HTR-8/SVneo (cell line): ENCODE measurements around the gene SKIDA1.
"Not testable (repeated sequence)": the region's sequence is repeated elsewhere in the genome, so short reads cannot be mapped to it uniquely, and the experiment has no call there.

Experiments used
- DNase-seq: peaks from one replicate; pipeline ENCODE4 v3.0.0; 2011; ENCODE audit warnings: low spot score, mixed read lengths; ENCODE audit not compliant: insufficient read length
- FAIRE-seq: peaks from 2 replicates; lab custom pipeline; 2011; peaks lifted over from hg19 to GRCh38; lab: Jason Lieb, UNC

Gene SKIDA1

GRCh38 chr10:21525367-21526187, at the start of gene SKIDA1:
SKIDA1 (minus strand) TSS chr10:21525682; CDS start chr10:21517822, 7,860 bp downstream.
- DNase-seq (peak; percentile 65), FAIRE-seq (peak; percentile 77)

GRCh38 chr10:21574514-21574913, 49.0 kb upstream of the SKIDA1 start:
- FAIRE-seq, DNase-seq: not testable (repeated sequence)

DNA sequence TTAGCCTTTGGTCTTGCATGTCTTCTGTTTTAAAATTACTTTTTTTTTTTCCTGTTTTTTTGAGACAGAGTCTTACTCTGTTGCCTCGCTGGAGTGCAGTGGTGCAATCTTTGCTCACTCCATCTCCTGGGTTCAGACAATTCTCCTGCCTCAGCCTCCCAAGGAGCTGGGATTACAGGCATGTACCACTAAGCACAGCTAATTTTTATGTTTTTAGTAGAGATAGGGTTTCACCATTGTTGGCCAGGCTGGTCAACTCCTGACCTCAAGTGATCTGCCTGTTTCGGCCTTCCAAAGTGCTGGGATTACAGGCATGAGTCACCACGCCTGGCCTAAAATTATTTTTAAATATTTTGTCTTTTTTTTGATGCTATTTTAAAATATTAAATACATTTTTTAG, 47.1 kb upstream of the SKIDA1 start:
- FAIRE-seq (no peak), DNase-seq (no peak)

GRCh38 chr10:21570761-21571521, 45.5 kb upstream of the SKIDA1 start:
- FAIRE-seq (no peak), DNase-seq (no peak)

DNA sequence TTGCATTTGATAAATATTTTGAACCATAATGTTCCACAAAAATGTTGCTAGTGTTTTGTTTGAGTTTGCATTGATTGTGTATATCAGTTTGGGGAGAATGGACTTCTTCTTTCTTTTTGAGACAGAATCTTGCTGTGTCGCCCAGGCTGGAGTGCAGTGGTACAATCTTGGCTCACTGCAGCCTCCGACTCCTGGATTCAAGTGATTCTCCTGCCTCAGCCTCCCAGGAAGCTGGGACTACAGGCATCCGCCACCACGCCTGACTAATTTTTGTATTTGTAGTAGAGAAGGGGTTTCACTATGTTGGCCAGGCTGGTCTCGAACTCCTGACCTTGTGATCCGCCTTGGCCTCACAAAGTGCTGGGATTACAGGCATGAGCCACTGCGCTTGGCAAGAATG, 33.5 kb upstream of the SKIDA1 start:
- not testable (repeated sequence) for DNase-seq, FAIRE-seq

DNA sequence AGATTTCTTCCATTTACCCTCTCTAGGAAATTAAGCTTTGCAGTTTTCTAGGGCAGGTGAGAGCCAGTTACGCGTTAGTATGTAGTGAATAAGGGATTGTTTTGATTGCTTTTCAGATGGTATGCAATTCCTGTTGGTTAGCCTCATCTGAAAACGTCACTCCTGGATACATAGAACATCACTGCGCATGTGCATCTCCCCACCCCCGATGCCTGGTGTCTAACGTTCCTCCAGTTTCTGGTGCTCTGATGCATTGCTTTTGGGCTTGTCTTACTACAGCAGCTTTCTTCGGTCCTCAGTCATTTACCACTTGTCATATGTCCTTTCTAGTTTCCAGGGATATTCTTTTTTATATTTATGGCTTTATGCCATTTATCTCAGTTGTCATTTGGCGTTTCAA, 31.0 kb upstream of the SKIDA1 start:
- DNase-seq (no peak), FAIRE-seq (no peak)

DNA sequence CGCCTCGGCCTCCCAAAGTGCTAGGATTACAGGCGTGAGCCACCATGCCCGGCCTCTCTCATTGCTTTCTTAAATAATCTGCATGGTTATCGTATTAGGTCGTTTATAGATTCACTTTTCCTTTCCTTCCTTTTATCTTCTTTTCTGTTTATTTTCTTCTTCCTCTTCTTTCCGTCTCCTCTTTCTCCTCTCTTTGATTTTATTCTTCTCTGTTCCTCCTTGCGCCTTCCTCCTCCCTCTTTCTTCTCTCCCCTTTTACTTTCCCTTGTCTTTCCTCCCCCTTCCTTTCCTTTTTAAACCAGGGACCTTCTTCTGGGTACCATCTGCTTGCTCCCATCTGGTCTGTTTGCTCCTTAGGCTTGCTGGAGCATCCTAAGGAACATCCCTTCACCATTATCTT, 27.2 kb upstream of the SKIDA1 start:
- DNase-seq (no peak), FAIRE-seq (no peak)

DNA sequence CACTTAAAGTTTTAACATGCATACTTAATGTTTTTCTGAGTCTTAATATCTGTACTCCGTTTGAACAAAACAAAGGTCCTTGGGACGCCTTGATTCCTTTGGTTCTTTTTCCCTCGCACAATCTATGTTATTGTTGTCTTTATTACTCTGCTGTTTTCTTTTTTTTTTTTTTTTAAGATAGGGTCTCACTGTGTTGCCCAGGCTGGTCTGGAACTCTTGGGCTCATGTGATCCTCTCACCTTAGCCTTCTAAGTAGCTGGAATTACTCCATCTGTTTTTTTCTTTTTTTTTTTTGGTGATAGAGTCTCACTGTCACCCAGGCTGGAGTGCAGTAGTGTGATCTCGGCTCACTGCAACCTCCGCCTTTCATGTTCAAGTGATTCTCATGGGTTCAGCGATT, 21.8 kb upstream of the SKIDA1 start:
- DNase-seq (no peak), FAIRE-seq (no peak)

GRCh38 chr10:21540701-21541100, 15.2 kb upstream of the SKIDA1 start:
- DNase-seq, FAIRE-seq: not testable (repeated sequence)

- DNase-seq (no peak), FAIRE-seq (no peak)
These were observed 11.4 kb upstream of the SKIDA1 start for GRCh38 chr10:21536874-21537273.

DNA sequence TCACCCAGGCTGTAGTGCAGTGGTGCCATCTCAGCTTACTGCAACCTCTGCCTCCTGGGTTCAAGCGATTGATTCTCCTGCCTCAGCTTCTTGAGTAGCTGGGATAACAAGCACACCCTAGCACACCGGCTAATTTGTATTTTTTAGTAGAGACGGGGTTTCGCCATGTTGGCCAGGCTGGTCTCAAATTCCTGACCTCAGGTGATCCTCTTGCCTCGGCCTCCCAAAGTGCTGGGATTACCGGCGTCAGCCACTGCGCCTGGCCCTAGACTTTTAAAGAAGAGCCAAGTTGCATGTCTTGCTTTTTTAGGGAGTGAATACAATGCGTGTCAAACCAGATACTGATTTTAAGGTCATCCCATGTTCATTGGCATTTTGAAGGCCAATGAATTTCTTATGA, 10.5 kb upstream of the SKIDA1 start:
- not testable (repeated sequence) for DNase-seq, FAIRE-seq

DNA sequence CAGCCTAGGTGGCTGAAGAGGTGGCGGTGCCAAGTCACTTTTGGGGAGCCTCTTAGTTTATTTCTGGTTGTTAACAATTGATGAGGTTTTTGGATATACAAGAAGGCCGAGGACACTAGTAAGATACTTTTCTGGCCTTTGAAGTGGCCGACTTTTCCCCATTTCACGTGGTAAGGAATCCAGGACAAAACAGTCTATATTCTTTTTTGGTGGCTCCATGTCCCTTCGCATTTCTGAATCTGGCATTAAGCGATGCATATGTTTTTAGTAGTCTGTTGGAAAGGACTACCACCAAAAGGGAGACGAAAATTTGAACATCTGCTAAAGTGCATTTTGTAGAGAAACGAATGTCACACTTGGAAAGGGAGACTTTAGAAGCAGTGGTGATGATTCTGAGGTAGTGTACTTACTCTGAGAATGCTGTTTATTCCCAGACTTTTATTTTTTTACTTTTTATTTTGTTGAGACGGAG, 10.0 kb upstream of the SKIDA1 start:
- no peak for DNase-seq
- FAIRE-seq: no peak

- FAIRE-seq: no peak
These were observed 9.4 kb upstream of the SKIDA1 start for GRCh38 chr10:21534604-21535493.

DNA sequence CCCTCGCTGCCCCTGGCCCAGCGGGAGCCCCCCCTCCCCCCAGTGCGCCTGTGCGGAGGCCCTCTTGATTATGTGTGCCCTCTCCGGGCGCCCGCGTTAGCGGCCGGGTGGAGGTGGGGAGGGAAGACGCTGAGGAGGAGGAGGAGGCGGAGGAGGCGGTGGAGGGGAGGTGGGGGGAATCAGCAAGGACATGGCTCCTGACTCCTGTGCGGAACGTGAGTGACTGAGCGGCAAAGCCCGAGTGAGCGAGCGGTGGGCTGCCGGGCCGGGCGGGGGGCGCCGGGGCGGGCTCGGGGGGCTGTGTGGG, 8.8 kb upstream of the SKIDA1 start:
- no peak for FAIRE-seq
- no peak for DNase-seq

More at GRCh38 chr10:21534604-21535493, 9.4 kb upstream of the SKIDA1 start:
- DNase-seq: no peak

GRCh38 chr10:21533467-21534279, 8.2 kb upstream of the SKIDA1 start, which contains the start of gene MLLT10:
MLLT10 (plus strand) TSS chr10:21534232; CDS start chr10:21534645, 413 bp downstream.
- FAIRE-seq: peak; percentile 99
- peak; percentile 83 for DNase-seq

DNA sequence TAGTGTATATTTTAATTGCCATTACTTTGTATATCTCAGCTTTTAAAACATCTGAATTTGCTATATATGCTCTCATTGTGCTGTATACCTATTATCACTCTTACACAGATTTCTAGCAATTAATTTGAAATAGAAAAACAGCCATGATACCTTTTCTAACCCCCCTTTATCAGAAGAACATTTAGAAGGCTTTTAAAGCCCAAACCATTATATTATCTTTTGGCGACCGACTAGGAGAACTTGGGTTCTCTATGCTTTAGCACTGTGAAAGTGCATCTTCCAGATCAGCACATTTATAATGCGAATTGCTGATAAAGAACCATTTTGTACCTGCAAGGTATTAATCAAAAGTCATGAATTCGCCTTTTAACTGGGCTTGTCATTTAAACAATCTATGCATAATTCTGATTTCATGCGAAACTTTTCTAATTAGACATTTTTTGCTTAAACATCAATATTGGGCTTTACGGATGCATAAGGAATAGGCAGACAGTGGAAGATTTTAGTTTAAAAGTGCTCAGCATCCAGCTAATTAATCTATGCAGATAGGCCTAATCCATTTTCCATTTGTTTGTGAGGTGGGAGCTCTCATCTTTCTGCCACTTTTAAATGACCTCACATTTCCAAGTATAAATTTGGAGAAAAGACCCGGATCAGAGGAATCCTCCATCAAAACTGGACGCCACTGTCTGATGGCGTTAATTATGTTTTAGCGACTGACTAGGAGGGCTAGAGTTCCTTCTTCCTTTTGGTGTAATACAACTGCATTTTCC, 7.4 kb upstream of the SKIDA1 start:
- FAIRE-seq: no peak
- no peak for DNase-seq

GRCh38 chr10:21531164-21531563, 5.7 kb upstream of the SKIDA1 start:
- FAIRE-seq: no peak
- no peak for DNase-seq

DNA sequence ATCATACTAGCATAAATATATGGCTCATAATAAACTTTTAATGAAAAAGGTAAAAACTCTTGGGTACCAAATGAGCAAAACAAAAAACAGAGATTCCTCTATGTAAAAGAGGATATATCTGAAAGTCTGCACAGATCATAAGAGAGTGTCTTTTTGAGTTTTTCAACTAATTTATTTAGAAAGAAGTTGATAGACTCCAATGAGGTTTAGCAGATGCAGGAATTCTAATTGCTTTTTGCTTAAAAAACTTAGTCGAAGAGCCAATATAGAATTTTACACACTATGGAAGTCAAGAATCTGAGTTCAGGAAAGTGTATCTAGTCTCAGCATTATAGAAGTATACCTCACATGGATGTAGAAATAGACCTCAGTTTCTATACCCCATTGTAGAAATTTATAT, 5.2 kb upstream of the SKIDA1 start:
- no peak for FAIRE-seq
- no peak for DNase-seq

DNA sequence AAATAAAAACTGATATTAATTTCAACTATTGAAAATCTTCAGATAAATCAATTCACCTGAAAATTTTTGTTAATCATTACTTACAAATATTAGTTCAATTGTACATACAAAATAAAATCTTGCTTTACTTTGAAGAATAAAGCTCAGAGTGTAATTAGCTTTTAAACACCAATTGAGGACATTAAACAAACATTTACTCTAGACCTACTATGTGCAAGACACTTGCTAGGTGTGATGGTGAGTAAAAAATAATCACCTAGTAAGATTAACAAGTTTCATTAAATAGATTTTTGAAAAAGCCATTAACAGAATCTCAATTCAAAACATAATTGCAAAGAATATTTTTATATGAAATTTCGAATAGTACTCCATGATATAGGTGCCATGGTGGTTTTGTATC, 4.7 kb upstream of the SKIDA1 start:
- DNase-seq (no peak), FAIRE-seq (no peak)
